Measurements from ENCODE around the gene PREPL.
"Not testable (repeated sequence)": the region's sequence is repeated elsewhere in the genome, so short reads cannot be mapped to it uniquely, and the experiment has no call there.

- not testable (repeated sequence) for TF ChIP-seq POLR2AphosphoS5, CTCF, POLR2A (IDR thresholded peaks at IDR 0.05)
Measured at GRCh38 chr2:44303766-44304165, 57.5 kb downstream of the PREPL start.
